GM21381 (cell line): ENCODE results near the gene BICRAL.
"Not testable (repeated sequence)": the region's sequence is repeated elsewhere in the genome, so short reads cannot be mapped to it uniquely, and the experiment has no call there.

ENCODE experiments used
- ATAC-seq: cut with Tn5 transposase; IDR thresholded peaks from one replicate; pipeline ENCODE4 v1.9.1; 2021; ENCODE audit warnings: mild to moderate bottlenecking, moderate library complexity; ENCODE audit not compliant: unreplicated experiment

The BICRAL gene

DNA sequence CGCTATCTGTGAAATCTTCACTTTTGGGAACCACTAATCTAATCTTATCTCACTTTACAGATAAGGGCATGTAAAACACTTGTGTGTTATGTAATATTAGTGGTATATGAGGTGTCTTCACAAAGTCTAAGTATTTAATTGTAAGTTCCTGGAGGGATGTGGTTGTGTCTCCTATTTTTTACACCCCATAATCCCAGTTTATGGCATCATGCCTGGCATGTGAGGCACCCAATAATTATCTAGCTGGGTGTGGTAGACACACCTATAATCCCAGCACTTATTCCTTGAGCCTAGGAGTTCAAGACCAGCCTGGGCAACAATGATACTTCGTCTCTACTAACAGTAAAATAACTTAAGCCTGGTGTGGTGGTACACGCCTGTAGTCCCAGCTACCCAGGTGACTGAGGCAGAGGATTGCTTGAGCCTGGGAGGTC, 19.4 kb upstream of the BICRAL start:
- ATAC-seq = no peak

DNA sequence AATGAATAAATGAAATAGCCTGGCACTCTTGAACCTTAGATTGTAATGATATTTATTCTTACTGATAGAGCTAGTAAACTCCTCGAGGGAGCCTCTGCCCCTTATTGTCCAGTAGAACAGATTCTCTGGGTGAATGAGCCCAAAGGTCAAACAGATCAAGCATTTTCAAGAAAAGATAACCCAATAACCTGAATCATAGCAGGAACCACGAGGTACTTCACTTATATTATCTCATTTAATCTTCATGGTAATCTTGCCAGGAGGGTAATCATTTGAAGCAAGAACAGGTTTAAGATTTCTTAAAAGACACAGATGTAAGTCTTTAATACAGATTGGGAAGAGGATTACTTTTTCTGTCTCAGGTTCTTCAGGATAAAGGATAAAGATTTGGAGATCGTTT, 18.9 kb upstream of the BICRAL start:
- no peak for ATAC-seq

DNA sequence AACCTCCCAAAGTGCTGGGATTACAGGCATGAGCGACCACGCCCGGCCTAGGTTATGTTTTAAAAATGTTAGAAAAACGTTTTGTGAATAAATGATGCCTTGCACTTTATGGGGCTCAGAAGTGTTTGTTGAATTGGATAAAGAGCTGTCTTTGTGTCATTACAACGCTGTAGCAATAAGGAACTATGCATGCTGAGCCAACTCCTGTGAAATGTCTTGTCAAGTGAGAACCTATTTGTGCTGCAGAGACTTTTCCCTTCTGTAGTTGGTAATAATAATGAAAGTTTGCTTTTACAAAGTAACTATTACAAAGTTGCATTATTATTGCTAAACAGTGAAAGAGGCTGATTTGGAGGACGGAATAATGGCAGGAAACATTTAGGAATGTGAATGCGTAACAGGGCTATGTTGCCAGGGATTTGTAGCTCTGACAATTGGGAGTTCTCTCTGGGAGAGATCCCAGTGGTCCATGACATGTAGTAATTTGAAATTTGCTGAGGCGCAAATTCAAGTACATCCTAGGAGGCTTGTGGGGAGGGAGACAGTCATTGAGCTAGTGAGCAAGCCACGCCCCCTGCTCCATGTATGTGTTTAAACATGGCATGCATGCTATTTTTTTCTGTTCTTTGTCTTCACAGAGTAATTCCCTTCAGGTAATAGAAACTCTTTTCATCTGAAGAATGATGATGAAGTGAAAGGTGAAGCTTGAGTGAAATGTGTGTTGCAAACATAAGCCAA, 16.8 kb upstream of the BICRAL start:
- ATAC-seq = no peak

DNA sequence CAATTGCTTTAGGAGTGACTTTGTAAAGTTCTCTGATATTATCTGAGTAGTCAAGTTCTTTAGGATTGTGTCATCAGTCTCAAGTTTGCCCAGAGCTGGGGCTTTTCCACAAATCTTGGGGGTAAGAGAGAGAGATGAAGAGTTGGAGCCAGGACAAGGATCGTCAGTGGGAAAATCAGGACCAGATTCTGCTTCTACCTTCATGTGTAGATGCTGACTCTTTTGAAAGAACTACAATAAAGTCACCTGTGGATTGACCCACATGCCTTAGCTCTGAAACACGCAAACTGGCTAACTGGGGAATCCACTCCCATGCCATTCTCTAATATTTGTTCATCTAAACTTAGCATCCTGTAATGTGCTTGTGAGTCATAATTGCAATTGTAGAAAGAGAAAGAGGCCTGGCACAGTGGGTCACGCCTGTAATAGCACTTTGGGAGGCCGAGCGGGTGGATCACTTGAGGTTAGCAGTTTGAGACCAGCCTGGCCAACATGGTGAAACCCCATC, 15.6 kb upstream of the BICRAL start:
- no peak for ATAC-seq

DNA sequence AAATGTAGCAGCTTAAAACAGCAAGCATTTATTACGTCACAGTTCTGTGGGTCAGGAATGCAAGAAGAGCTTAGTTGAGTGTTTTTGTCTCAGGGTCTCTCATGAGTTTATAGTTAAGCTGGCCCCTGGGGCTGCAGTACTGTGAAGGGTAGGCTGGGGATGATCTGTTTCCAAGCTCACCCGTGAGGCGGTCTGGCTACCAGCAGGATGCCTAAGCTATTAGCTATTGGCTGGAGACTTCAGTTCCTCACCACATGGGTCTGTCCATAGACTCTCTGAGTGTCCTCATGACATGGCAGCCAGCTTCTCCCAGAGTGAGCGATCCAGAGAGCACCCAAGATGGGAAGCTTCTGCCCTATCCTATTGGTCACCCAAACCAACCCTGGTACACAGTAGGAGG, 12.8 kb upstream of the BICRAL start:
- ATAC-seq = no peak

DNA sequence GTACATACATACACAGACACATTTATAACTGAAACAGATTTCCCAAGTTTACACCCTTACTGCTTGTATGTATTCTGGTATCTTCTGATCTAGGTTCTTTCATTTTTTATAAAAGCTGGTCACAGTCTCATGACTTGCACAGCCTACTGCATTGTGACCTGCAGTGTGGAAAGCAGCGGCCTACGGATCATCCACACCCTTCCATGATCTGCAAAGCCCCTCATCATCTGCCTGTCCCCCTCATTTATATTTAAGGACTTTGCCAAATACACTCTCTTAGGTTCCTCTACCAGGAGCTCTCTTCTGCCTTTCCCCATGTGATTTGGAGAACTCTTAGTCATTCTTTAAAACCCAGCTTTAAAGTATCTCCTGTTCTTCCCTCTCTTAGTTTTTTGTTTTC, 12.0 kb upstream of the BICRAL start:
- ATAC-seq = no peak

DNA sequence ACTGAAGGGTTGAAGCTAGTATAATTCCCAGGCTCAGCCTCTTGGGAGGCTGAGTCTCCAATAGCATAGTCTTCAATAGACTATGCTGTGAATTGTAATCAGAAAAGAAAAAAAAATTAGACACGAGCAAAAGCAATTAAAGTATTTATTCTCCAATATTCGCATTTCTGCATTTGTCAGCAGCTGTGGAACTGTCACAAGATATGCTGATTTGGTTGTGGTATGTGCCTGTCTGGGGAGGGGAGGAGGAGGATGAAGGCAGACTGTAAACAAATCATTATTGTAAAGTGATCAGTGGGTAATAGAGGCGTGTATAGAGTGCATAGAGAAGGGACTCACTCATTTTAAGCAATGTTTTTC, 10.1 kb upstream of the BICRAL start:
- ATAC-seq = no peak

DNA sequence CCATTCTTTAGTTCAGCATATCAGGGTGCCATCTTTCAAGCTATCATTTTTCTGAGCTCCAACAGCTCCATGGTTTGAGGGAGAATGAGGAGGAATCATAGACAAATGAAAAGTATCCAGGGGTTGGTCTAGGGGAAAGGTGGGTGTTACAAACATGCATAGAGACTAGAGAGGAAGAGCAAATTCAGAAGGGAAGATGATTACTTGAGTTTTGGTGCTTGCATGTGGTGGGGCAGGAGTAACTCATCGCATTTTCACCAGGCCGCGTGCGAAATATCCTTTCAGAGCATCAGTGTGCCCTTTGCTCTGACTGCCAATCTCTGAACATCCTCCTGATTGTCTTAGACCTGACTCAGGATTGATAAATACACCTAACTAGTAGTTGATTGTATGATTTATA, 7.7 kb upstream of the BICRAL start:
- ATAC-seq = no peak

DNA sequence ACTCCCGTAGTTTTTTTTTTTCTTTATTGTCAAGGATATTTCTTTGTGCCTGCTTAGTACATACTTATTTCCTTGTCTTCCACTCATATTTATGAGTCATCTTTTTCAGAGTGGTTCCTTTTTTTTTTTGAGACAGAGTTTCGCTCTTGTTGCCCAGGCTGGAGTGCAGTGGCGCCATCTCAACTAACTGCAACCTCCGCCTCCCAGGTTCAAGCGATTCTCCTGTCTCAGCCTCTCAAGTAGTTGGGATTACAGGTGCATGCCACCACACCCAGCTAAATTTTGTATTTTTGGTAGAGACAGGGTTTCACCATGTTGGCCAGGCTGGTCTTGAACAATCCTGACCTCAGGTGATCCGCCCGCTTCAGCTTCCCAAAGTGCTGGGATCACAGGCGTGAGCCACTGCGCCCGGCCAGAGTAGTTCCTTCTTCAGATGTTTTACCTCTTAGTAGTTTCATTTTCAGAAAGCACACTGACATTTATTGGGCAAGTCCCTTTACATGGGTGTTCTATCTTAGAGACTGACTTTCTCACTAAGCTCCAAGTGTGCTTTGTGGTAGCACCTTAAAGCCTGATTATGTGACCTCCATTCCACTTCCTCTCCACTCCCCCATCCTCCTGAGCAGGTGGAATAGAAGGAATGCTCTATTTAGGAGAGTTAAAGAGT, 6.9 kb upstream of the BICRAL start:
- not testable (repeated sequence) for ATAC-seq

DNA sequence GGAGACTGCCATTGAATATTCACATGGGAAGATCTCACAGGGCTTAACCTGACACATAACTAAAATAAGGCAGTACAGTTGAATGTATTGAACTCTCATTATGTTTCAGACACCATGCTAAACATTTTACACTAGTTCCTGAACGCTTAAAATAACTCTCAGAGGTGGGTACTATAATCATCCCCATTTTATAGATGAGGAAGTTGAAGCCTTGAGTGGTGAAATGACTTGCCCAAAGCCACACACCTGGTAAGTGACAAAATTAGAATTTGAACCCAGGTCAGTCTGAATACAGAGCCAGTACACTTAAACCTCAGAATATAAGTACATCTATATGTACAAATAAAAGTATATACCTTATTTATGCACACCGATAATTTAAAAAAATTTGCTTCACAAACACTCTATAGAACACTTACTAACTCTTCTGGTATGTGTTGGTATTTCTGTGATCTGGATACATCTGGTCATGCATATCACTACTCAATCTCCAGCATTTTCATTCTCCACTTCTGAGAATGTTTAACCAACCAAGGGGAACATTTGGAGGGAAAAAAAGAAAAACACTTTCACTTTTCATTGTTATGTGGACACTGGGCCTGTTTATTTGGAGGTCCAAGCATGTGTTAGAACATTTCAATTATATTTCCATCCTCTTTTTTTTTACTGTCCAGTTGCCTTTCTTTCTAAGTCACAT, 4.6 kb upstream of the BICRAL start:
- ATAC-seq = no peak

DNA sequence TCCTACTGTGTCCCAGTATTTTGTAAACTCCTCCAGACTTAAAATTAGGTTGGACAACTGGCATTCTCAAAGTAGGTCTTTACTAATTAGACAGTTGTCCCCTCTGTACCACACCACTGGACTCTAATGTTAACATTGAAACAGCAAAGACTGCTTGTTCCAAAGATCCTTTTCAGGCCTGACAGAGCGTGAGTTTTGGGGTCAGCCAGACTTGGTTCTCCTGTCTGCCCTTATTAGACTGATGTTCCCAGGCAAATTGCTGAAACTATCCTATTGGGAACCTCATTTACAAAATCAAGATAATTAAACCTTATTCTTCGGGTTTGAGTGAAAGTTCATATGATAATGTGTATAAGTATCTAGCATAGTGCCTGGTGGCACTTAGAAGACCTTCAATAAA, 3.7 kb upstream of the BICRAL start:
- ATAC-seq = no peak

DNA sequence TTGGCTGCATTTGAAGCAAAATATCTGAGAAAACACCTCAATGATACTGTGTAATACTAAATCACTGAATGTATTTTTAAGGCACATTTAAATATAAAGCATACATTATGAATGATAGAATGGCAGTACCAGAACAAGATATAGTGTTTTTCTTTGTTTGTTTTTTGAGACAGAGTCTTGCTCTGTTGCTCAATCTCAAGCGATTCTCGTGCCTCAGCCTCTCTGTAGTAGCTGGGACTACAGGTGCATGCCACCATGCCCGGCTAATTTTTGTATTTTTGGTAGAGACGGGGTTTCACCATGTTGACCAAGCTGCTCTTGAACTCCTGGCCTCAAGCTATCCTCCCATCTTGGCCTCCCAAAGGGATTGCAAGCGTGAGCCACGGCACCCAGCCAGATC, 2.3 kb upstream of the BICRAL start:
- ATAC-seq = no peak

DNA sequence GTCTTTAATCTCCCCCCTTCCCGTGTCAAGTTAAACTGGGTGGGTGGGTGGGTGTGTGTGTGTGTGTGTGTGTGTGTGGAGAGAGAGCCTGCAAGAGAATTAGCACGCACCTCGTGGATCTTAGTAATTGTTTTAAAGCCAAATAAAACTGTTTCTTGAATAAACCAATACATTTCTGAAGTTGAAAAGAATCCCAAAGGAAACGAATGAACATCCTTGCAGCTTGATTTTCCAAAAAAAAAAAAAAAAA, 381 bp upstream of the BICRAL start:
- no peak for ATAC-seq

DNA sequence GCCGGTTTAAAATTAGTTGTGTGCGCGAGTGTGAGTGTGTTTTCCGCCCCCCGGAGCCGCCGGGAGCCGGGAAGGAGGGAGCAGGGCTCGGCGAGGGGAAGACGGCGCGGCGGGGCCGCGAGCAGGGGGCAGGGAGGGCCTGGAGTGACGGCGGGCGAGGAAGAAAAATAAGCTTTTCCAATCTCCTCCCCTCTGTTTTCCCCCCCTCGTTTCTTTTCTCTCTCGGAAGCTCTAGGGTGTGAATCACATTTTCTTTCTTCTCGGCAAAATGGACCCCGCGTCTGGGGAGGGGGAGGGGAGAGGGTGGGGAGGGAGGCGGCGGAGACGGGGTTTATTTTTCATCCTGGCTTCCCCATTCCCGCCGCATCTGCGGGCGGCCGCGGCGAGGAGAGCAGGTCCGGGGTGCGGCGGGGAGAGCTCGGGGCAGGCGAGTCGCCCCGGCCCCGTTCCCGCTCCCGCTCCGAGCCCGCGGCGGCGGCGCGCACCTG, 881 bp downstream of the BICRAL start:
- ATAC-seq = peak; percentile 38

DNA sequence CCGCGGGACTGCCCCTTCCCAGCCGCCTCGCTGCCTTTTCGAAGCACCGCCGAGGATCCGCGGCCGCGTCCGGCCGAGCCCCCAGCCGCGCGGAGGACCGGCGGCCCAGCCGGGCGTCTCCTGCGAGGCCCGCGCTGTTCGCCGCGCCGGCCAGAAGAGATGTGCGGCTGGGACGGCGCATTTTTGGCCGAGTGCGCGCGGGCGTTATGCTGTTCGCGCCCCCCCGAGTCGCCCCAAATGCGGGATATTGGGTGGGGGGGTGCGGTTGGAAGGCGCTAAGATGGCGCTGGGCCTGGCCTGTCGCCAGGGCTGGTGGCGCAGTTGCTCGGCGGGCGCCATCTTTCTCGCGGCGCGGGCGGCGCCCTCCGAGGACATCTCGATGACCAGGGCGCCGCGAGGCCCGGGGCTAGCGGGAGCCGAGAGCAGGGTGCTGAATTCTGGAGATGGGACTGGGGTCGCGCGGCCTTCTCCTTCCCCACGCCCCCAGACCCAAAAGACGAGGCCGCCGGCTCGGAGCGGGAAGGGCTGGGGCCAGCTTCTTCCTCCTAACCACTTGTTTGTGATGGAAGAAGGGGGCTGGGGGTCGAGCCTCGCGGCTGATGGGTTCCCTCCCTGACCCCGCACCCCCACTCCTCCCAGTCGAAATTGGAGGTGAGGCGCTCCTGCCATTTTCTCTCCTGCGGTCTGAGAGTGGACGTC, 1.5 kb downstream of the BICRAL start:
- peak; percentile 48 for ATAC-seq

DNA sequence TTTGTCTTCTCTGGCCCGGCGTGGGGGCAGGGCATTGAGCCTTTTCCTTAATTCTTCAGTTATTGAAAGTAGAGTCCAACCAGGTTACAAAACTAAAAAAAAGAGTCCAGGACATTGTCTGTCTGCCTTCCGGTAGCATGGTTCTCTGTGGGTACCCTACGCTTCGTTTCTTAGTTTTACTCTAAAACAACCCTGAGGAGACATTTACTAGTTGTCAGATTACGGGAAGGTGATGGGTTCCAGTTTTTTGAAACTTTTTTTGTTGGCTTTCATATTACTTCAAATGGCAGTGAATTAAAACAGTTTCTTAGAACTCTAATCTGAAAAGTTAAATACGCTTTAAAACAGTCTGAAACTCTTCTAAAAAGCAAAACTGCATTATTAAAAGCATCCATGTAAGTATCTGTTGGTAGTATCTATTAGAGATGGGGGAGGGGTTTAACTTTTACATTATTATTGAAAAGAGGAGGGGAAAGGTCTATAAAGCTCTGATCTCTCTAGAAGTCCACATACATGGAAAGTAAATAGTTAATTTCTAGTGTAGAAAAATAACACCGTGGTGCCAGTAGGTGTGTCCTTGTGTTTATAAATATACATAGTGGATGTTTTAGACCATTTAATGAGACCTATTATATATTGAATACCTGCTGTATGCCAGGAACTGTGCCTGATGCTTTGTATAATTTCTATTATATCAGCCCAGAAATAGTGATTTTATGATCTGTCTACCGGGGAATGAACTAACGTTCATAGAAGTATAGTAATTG, 2.2 kb downstream of the BICRAL start:
- ATAC-seq = no peak

DNA sequence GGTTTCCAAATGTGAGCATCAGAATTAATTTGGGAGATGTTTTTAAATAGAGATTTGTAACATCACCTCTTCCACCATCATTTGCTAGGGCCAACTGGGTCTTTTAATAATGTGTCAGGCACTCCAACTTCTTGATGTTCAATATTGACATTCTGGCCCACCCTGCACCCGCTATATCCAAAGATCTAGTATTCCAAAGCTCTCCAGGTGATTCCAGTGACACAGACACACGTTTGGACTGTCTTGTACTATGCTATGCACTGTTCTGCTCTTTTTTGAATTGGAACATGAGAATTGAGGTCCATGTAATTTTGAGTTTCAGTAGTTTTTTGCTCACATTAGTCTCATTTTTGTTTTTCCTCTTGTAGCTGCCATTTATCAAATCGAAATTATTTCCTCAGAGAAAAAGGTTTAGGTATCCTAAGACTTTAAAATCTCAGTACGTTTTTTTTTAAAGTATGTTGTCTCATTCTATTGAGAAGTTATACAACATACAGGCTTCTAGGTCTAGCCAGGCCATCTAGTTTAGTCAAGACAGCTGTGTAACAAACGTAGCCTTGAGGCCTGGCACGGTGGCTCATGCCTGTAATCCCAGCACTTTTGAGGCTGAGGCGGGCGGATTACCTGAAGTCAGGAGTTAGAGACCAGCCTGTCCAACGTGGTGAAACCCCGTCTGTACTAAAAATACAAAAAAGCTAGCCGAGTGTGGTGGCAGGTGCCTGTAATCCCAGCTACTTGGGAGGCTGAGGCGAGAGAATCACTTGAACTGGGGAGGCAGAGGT, 3.1 kb downstream of the BICRAL start:
- no peak for ATAC-seq

DNA sequence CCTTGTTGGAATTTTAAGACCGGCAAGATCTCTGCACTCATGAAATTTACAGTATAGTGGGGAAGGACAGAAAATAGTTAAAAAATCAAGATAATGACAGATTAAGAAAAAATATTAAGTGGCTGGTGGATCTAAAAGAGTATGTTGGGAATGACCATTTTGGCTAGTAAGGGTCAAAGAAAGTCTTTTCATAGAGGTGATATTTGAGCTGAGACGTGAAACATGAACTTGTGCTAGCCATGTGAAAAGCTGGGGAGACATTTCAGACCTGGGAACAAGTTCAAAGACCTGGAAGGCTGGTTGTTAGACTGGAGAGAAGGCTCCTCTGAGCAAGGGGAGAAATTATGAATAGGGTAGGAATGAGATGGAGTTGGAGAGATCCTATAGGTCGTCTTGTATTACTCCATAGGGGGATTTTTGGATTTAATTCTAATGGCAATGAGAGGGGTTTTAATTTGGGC, 4.7 kb downstream of the BICRAL start:
- no peak for ATAC-seq

DNA sequence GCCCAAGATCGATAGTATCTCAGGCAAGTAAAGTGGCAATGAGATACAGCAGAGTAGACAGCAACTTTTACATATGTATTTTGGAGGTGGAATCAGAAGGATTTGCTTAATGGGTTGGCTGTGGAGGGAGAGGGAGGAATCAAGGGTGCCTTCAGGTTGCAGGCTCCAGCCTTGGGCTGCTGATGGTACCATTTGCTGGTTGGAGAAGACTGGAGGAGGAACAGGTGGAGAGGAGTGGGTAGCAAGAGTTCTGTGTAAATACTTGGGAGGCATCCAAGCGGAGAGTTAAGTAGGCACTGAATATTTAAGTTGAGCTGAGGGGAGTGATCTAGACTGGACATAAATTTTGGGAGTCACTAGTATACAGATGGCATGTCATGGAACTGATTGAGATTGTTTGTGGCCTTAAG, 5.2 kb downstream of the BICRAL start:
- ATAC-seq = no peak

DNA sequence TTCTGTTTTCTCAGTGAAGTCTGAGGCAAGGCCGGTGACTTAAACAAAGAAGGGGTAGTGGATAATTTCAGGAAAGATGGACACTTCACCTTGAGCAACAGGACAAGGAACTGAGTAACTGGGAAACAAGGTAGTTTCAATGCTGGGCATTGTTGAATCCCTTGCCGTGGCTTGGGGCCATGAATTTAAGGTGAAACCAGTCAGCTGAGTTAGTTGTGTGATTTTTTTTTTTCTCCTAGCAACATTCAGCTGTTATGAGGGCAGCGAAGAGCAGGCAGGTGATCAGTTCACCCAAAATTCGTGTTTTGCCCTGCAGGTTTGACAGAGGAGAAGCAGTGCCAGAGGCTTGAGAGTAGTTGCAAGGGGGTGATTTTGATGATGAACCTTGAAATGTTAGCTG, 6.8 kb downstream of the BICRAL start:
- ATAC-seq = no peak
